Suprapubic skin (tissue), 4 donors: ENCODE data around the gene CCL22. TPM values are rescaled to one million over a fixed set of nuclear protein-coding genes. Genes with fewer than 3 reads are reported as not detected.

Source experiments
- DNase-seq, 2 donors: peaks; one replicate each; pipeline ENCODE4 v3.0.0-alpha.2; 2019; ENCODE audit warnings: low spot score in 2 of 2
- H3K27ac ChIP-seq: fragments of 200-600 bp; sonication (generic); one replicate; pipeline ENCODE4 v1.5.1; 2019
- H3K27me3 ChIP-seq: fragments of 200-600 bp; sonication (generic); one replicate; pipeline ENCODE4 v1.5.1; 2019
- H3K36me3 ChIP-seq: fragments of 200-600 bp; sonication (generic); one replicate; pipeline ENCODE4 v1.5.1; 2019
- H3K4me1 ChIP-seq: fragments of 200-600 bp; sonication (generic); one replicate; pipeline ENCODE4 v1.5.1; 2019
- H3K4me3 ChIP-seq: fragments of 200-600 bp; sonication (generic); one replicate; pipeline ENCODE4 v1.5.1; 2019; ENCODE audit warnings: mild to moderate bottlenecking
- H3K9me3 ChIP-seq: fragments of 200-600 bp; sonication (generic); one replicate; pipeline ENCODE4 v1.5.1; 2019
- CTCF ChIP-seq, 2 donors: fragments of 200-600 bp in 1 of 2; fragments of 450-650 bp in 1 of 2; sonication (generic) in 1 of 2; IDR thresholded peaks; one replicate each; pipeline ENCODE4 v1.5.1; 2016 to 2019; ENCODE audit warnings: antibody characterized with exemption in 2 of 2, mild to moderate bottlenecking in 1 of 2, moderate library complexity in 1 of 2
- EP300 ChIP-seq: sonication (generic); formaldehyde crosslinking; IDR thresholded peaks from one replicate; pipeline ENCODE4 v1.6.1; 2017; ENCODE audit warnings: antibody characterized with exemption
- POLR2A ChIP-seq, 2 donors: fragments of 450-650 bp; IDR thresholded peaks; one replicate each; pipeline ENCODE4 v1.6.1; 2017; ENCODE audit warnings: antibody characterized with exemption in 2 of 2, mild to moderate bottlenecking in 2 of 2, moderate library complexity in 2 of 2
- POLR2AphosphoS5 ChIP-seq, 3 donors: sonication (generic); formaldehyde crosslinking; IDR thresholded peaks; one replicate each; pipeline ENCODE4 v1.6.1; 2017; ENCODE audit warnings: antibody characterized with exemption in 3 of 3
- WGBS: methylation state at CpG from one replicate; pipeline ENCODE4 v1.1.5; 2018; 5-methylcytosine and 5-hydroxymethylcytosine counted together
- total RNA-seq, 4 donors: library from RNA; depleted of rRNA; stranded (reverse); fragments of >200 nt; gene quantifications; one replicate each; pipeline ENCODE4 v1.1.0, GENCODE V29; 2016

Gene CCL22
- total RNA-seq, 4 donors from 2014 or later: 1.5 to 11.7 (median 3.3) TPM

DNA sequence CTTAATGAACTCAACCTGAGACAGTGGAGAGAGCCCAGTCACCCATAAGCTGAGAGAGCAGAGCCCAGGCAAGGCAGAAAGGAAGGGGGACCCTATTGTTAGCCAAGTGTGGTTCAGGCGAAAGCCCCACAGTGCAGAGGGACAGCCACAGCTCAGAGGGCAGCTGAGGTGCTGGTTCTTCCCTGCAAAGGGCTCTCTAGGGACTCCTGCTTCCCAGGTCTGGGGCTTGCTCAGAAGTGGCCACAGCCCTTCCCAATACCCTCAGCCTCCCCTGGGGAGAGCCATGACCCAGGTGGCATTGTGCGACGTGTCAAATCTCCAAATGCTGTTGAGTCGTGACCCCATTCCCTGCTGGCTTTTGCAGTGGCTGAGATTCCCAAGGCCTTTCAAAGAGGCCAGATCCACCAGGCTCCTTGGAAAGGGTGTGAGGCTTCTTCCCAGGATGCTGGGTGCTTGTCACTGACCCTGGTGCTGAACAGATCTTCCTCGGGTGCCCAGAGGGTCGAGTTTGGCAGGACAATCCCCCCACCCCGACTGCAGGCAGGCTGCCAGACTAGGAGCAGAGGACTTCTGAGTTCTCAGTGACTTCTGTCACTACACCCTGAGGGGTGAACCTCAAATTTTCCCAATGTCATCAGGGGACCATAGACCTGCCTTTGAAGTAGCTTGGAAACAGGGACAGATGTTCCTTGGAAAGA, 43.5 kb downstream of the CCL22 start:
- no peak for DNase-seq
- WGBS: 27% methylated on average over 3 of the region's 7 CpGs
- no peaks in the 10 kb centered on the region for H3K27me3 ChIP-seq
- no peaks in the 10 kb centered on the region for H3K9me3 ChIP-seq
- no peak overlapping the region for H3K27ac ChIP-seq
- H3K36me3 ChIP-seq: no peaks in the 10 kb centered on the region
- TF ChIP-seq EP300 (no peak), CTCF (IDR thresholded peaks at IDR 0.05) (no peak), POLR2AphosphoS5 (IDR thresholded peaks at IDR 0.05) (no peak), POLR2A (IDR thresholded peaks at IDR 0.05) (no peak)
- H3K4me3 ChIP-seq: no peak overlapping the region
- peaks cover 6% of the 10 kb centered on the region for H3K4me1 ChIP-seq

GRCh38 chr16:57403965-57404817, 45.6 kb downstream of the CCL22 start, which contains the start of gene CCL17:
Gene CCL17 (plus strand): TSS chr16:57404767. CDS start chr16:57413933, 9,166 bp downstream.
- Histone ChIP-seq H3K27me3 (no peaks in the 10 kb centered on the region), H3K9me3 (no peaks in the 10 kb centered on the region), H3K36me3 (no peaks in the 10 kb centered on the region), H3K4me3 (no peak within 1 kb of the TSS), H3K4me1 (peaks cover 8% of the 10 kb centered on the region), H3K27ac (no peak within 1 kb of the TSS)
- no peak for TF ChIP-seq CTCF (IDR thresholded peaks at IDR 0.05)
- TF ChIP-seq POLR2A (IDR thresholded peaks at IDR 0.05): no peak
- no peak for TF ChIP-seq POLR2AphosphoS5 (IDR thresholded peaks at IDR 0.05)
- no peak for TF ChIP-seq EP300
- 75% methylated on average over 17 of the region's 17 CpGs for WGBS
- no peak for DNase-seq

DNA sequence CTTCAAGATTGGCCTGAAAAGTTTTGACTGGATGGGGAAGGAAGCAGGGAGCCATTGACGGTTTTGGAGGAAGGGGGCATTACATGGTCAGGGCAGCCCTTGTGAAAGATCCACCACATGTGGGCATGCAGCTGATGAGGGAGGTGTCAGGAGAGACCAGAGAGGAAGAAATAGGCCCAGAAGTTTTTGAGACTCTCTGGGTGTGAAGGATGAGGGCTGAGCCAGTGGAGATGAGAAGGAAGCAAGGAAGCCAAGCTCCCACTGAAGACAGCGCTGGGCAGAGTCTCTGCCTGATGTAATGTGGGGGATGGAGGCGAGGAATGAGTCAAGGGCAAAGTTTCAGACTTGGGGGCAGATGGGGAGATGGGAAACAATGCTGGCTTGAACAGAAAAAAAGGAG, 46.5 kb downstream of the CCL22 start:
- Histone ChIP-seq H3K4me3 (no peak overlapping the region), H3K9me3 (no peaks in the 10 kb centered on the region), H3K36me3 (no peaks in the 10 kb centered on the region), H3K4me1 (peaks cover 15% of the 10 kb centered on the region), H3K27ac (no peak overlapping the region), H3K27me3 (no peaks in the 10 kb centered on the region)
- 78% methylated on average over 3 of the region's 3 CpGs for WGBS
- no peak for TF ChIP-seq EP300
- no peak for TF ChIP-seq POLR2A (IDR thresholded peaks at IDR 0.05)
- TF ChIP-seq POLR2AphosphoS5 (IDR thresholded peaks at IDR 0.05): no peak
- no peak for TF ChIP-seq CTCF (IDR thresholded peaks at IDR 0.05)
- DNase-seq: no peak

DNA sequence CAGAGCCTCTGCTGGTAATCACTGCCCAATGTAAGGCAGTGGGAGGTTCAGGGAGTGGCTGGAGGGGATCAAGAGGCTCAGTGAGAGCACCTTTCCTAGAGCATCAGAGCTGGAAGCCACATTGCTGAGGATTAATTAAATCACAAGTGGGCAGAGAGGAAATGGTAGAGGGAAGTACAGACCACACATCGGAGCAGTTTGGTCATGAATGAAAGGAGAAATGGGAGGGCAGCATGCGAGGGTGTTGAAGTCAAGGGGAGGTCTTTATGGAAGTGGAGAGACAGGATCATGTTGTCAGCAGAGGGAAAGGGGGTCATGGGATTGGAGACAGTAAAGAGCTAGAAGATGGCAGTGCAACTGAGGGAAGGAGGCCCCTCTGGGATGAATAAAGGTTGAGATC, 48.3 kb downstream of the CCL22 start:
- no peak for TF ChIP-seq CTCF (IDR thresholded peaks at IDR 0.05)
- TF ChIP-seq POLR2AphosphoS5 (IDR thresholded peaks at IDR 0.05): no peak
- no peak for TF ChIP-seq POLR2A (IDR thresholded peaks at IDR 0.05)
- TF ChIP-seq EP300: no peak
- peaks cover 30% of the 10 kb centered on the region for H3K4me1 ChIP-seq
- no peaks in the 10 kb centered on the region for H3K9me3 ChIP-seq
- WGBS: 79% methylated on average over 2 of the region's 2 CpGs
- H3K4me3 ChIP-seq: no peak overlapping the region
- DNase-seq: no peak
- no peaks in the 10 kb centered on the region for H3K27me3 ChIP-seq
- H3K36me3 ChIP-seq: no peaks in the 10 kb centered on the region
- no peak overlapping the region for H3K27ac ChIP-seq
